PC-9 (cell line): Measurements from ENCODE around the gene QRICH2.

Source experiments
- CTCF ChIP-seq: fragments of 200-600 bp; sonication (generic); conservative IDR thresholded peaks from 2 replicates; pipeline ENCODE4 v1.6.1; 2017; ENCODE audit warnings: mixed run types, antibody characterized with exemption, mild to moderate bottlenecking, moderate library complexity
- EZH2 ChIP-seq: fragments of 200-600 bp; sonication (generic); IDR thresholded peaks from 2 replicates; pipeline ENCODE4 v1.8.0; 2017; ENCODE audit warnings: antibody characterized with exemption, low read depth

GRCh38 chr17:76309461-76309860 is 1.4 kb upstream of the QRICH2 start:
- TF ChIP-seq CTCF (no peak), EZH2 (no peak)
